ENCODE data around the gene DYRK4. TPM values are rescaled to one million over a fixed set of nuclear protein-coding genes. Genes with fewer than 3 reads are reported as not detected.

The DYRK4 gene
- total RNA-seq, 1 experiment from 2014 or later: 8.8 TPM

DNA sequence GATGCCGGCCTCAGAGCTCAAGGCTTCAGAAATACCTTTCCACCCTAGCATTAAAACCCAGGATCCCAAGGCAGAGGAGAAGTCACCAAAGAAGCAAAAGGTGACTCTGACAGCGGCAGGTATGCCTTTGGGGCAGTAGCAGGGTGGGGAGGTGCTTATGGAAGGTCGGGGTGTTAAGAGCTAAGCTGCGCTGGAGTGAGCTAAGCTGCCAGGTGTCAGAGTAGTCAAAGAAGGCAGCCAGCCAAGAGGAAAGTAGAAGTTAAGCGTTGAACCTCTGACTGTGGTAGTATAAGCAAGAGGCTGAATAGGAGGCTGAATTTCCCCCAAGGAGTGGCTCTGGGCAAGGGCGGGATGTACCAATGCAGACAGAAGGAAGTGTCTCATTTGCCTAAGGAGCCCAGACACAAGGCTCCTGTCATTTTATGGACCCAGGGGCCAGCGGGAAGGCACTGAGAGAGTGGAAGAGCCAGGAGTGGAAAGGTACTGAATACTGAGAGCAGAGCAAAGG lies 29.2 kb downstream of the DYRK4 start (continued):
- TF ChIP-seq, protein P1, sequence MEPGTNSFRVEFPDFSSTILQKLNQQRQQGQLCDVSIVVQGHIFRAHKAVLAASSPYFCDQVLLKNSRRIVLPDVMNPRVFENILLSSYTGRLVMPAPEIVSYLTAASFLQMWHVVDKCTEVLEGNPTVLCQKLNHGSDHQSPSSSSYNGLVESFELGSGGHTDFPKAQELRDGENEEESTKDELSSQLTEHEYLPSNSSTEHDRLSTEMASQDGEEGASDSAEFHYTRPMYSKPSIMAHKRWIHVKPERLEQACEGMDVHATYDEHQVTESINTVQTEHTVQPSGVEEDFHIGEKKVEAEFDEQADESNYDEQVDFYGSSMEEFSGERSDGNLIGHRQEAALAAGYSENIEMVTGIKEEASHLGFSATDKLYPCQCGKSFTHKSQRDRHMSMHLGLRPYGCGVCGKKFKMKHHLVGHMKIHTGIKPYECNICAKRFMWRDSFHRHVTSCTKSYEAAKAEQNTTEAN (CRISPR knock-in tag; IDR thresholded peaks at IDR 0.05): no peak
- TF ChIP-seq, protein P2, sequence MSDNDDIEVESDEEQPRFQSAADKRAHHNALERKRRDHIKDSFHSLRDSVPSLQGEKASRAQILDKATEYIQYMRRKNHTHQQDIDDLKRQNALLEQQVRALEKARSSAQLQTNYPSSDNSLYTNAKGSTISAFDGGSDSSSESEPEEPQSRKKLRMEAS (CRISPR knock-in tag; IDR thresholded peaks at IDR 0.05): no peak
- no peak for TF ChIP-seq ZBTB21 (CRISPR knock-in tag; IDR thresholded peaks at IDR 0.05; ENCODE audit: borderline replicate concordance)
- TF ChIP-seq JAZF1 (CRISPR knock-in tag; IDR thresholded peaks at IDR 0.05): no peak
- no peak for TF ChIP-seq NR3C1 (CRISPR knock-in tag; conservative IDR thresholded peaks at IDR 0.05; ENCODE audit: low read depth)
- TF ChIP-seq JUN (CRISPR knock-in tag; IDR thresholded peaks at IDR 0.05): no peak
- TF ChIP-seq MXD4 (CRISPR knock-in tag; IDR thresholded peaks at IDR 0.05; ENCODE audit: borderline replicate concordance): no peak
- no peak for TF ChIP-seq EMX1 (CRISPR knock-in tag; IDR thresholded peaks at IDR 0.05)
- no peak for TF ChIP-seq ZNF671 (CRISPR knock-in tag; IDR thresholded peaks at IDR 0.05)

DNA sequence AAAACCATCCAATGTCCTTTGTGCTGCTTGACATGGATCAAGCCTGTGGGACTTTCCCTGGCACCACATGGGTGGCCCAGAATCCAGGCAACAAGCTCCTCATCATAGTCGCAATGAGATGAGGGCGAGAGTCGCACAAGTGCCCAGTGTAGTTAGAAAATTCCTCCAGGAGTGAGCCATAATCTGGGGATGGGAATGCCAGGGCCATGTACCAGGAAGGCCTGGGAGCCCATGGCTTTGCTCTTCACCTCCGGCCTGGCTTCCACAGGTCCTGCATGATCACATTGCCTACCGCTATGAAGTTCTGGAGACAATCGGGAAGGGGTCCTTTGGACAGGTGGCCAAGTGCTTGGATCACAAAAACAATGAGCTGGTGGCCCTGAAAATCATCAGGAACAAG lies 33.9 kb downstream of the DYRK4 start:
- H3K4me3 Mint-ChIP-seq: no peak overlapping the region
- H3K4me1 Mint-ChIP-seq: no peaks in the 10 kb centered on the region
- ATAC-seq: no peak
- no peaks in the 10 kb centered on the region for H3K9me3 Mint-ChIP-seq
- ChIA-PET POLR2A (interaction anchor here (1.0 kb wide), 1 partner anchor 53 kb away, joined by 3 read pairs; the partner anchor contains the start of genes AKAP3 and NDUFA9), CTCF (no interaction called here)
- TF ChIP-seq SOX15 (CRISPR knock-in tag; IDR thresholded peaks at IDR 0.05) (no peak), KAT7 (CRISPR knock-in tag; IDR thresholded peaks at IDR 0.05; ENCODE audit: borderline replicate concordance) (no peak), SMAD3 (CRISPR knock-in tag; IDR thresholded peaks at IDR 0.05; ENCODE audit: borderline replicate concordance) (no peak), GTF2I (CRISPR knock-in tag; conservative IDR thresholded peaks at IDR 0.05) (no peak)
- TF ChIP-seq, protein P3, sequence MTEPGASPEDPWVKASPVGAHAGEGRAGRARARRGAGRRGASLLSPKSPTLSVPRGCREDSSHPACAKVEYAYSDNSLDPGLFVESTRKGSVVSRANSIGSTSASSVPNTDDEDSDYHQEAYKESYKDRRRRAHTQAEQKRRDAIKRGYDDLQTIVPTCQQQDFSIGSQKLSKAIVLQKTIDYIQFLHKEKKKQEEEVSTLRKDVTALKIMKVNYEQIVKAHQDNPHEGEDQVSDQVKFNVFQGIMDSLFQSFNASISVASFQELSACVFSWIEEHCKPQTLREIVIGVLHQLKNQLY (CRISPR knock-in tag; IDR thresholded peaks at IDR 0.05): no peak
- no peak overlapping the region for H3K27ac Mint-ChIP-seq
- no peak for DNase-seq (ENCODE audit: low spot score)
- no peaks in the 10 kb centered on the region for H3K36me3 Mint-ChIP-seq
- H3K27me3 Mint-ChIP-seq (ENCODE audit: low read depth): peaks cover 3% of the 10 kb centered on the region; the same call in 1 of the 2 replicates

DNA sequence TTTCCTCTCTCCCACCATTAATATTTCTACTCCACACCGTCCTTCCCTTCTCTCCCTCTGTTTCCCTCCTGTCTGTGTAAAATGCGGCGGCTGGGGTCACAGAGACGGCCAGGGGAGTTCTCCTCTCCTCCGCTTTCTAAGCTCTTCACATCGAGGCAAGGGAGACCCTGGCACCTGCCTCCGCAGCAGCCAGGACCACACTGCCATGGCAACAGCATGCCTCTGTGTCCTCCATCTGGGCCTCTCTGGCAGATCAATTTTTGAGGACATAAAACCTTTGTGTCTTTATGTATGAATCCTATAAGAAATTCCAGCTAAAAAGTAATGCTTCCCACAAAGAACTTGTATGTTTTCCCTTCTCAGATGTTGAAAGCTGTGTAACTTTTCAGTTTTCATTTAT lies 41.4 kb downstream of the DYRK4 start:
- peaks cover 3% of the 10 kb centered on the region; the same call in 1 of the 2 replicates for H3K4me1 Mint-ChIP-seq
- POLR2A ChIA-PET: no interaction called here
- ATAC-seq: no peak
- H3K27ac Mint-ChIP-seq: no peak overlapping the region
- H3K36me3 Mint-ChIP-seq: no peaks in the 10 kb centered on the region
- DNase-seq (ENCODE audit: low spot score): no peak
- H3K9me3 Mint-ChIP-seq: no peaks in the 10 kb centered on the region
- CTCF ChIA-PET: interaction anchor here (2.1 to 2.5 kb wide), 2 partner anchors 11 to 255 kb away, joined by 9 to 38 read pairs; no protein-coding TSS in a partner anchor
- H3K4me3 Mint-ChIP-seq: no peak overlapping the region
- TF ChIP-seq, protein P2 (CRISPR knock-in tag; IDR thresholded peaks at IDR 0.05): no peak
- no peak for TF ChIP-seq KAT7 (CRISPR knock-in tag; IDR thresholded peaks at IDR 0.05; ENCODE audit: borderline replicate concordance)
- TF ChIP-seq ZNF671 (CRISPR knock-in tag; IDR thresholded peaks at IDR 0.05): no peak
- TF ChIP-seq TEAD1 (CRISPR knock-in tag; IDR thresholded peaks at IDR 0.05): no peak
- TF ChIP-seq, protein P4, sequence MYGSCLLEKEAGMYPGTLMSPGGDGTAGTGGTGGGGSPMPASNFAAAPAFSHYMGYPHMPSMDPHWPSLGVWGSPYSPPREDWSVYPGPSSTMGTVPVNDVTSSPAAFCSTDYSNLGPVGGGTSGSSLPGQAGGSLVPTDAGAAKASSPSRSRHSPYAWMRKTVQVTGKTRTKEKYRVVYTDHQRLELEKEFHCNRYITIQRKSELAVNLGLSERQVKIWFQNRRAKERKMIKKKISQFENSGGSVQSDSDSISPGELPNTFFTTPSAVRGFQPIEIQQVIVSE (CRISPR knock-in tag; IDR thresholded peaks at IDR 0.05; ENCODE audit: borderline replicate concordance): no peak
- TF ChIP-seq RORB (CRISPR knock-in tag; IDR thresholded peaks at IDR 0.05): no peak
- no peak for TF ChIP-seq ZBTB21 (CRISPR knock-in tag; IDR thresholded peaks at IDR 0.05; ENCODE audit: borderline replicate concordance)
- TF ChIP-seq, protein P5, sequence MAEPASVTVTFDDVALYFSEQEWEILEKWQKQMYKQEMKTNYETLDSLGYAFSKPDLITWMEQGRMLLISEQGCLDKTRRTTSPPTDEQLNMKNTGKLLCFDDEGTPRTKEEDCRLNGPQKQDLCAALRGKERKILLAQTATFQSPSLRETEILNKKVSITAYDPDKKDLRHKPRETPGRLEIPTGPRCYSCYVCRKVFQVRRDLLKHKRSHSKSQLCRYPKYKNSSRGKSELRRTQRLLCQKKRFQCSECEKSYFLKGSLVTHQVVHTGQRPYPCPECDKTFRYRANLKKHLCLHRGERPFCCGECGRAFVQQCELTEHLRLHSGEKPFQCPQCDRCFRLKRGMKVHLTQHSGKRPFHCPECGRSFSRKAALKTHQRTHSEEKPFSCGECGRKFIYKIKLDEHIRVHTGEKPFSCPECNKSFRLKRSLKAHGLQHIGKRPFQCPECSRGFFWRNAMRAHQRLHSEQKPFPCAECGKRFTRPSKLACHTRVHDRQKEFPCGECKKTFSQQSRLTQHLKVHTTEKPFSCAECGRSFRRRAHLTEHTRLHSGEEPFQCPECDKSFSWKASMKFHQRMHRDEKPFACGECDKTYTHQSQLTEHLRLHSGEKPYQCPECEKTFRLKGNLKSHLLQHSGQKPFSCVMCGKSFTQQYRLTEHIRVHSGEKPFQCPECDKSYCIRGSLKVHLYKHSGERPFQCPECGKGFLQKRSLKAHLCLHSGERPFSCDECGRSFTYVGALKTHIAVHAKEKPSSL (CRISPR knock-in tag; conservative IDR thresholded peaks at IDR 0.05): no peak
- TF ChIP-seq TP53 (CRISPR knock-in tag; IDR thresholded peaks at IDR 0.05): no peak
- no peak for TF ChIP-seq MXD4 (CRISPR knock-in tag; IDR thresholded peaks at IDR 0.05; ENCODE audit: borderline replicate concordance)
- TF ChIP-seq, protein P6, sequence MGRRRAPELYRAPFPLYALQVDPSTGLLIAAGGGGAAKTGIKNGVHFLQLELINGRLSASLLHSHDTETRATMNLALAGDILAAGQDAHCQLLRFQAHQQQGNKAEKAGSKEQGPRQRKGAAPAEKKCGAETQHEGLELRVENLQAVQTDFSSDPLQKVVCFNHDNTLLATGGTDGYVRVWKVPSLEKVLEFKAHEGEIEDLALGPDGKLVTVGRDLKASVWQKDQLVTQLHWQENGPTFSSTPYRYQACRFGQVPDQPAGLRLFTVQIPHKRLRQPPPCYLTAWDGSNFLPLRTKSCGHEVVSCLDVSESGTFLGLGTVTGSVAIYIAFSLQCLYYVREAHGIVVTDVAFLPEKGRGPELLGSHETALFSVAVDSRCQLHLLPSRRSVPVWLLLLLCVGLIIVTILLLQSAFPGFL (CRISPR knock-in tag; IDR thresholded peaks at IDR 0.05; ENCODE audit: borderline replicate concordance): no peak
- TF ChIP-seq PRRX2 (CRISPR knock-in tag; IDR thresholded peaks at IDR 0.05): no peak
- no peak for TF ChIP-seq NR1H2 (CRISPR knock-in tag; IDR thresholded peaks at IDR 0.05)
- TF ChIP-seq ZNF317 (CRISPR knock-in tag; IDR thresholded peaks at IDR 0.05; ENCODE audit: borderline replicate concordance, low read depth): no peak
- no peak for TF ChIP-seq FOXK1 (CRISPR knock-in tag; IDR thresholded peaks at IDR 0.05)
- TF ChIP-seq CREM (CRISPR knock-in tag; IDR thresholded peaks at IDR 0.05): no peak
- TF ChIP-seq ATF1 (CRISPR knock-in tag; IDR thresholded peaks at IDR 0.05): no peak
- peaks cover 21% of the 10 kb centered on the region for H3K27me3 Mint-ChIP-seq (ENCODE audit: low read depth)
